KMS-11 (cell line): ENCODE data around the gene MBD6.

Experiments used
- H2AFZ ChIP-seq: fragments of 200-600 bp; sonication (generic); 2 replicates; pipeline ENCODE4 v1.6.1; 2016; ENCODE audit warnings: antibody characterized with exemption, mixed run types, low read depth
- H3K27ac ChIP-seq: fragments of 200-600 bp; sonication (generic); 2 replicates; pipeline ENCODE4 v1.6.1; 2016; ENCODE audit warnings: mild to moderate bottlenecking, mixed run types
- H3K27me3 ChIP-seq: fragments of 200-600 bp; sonication (generic); 2 replicates; pipeline ENCODE4 v1.6.1; 2017; ENCODE audit warnings: mild to moderate bottlenecking, low read depth, mixed run types, moderate library complexity; ENCODE audit not compliant: insufficient read depth
- H3K36me3 ChIP-seq: fragments of 200-600 bp; sonication (generic); 2 replicates; pipeline ENCODE4 v1.6.1; 2017; ENCODE audit warnings: mild to moderate bottlenecking, mixed run types; ENCODE audit not compliant: insufficient read depth
- H3K4me1 ChIP-seq: fragments of 200-600 bp; sonication (generic); 2 replicates; pipeline ENCODE4 v1.6.1; 2016; ENCODE audit warnings: mild to moderate bottlenecking, low read depth, mixed run types; ENCODE audit not compliant: poor library complexity, severe bottlenecking
- H3K4me2 ChIP-seq: fragments of 200-600 bp; sonication (generic); 2 replicates; pipeline ENCODE4 v1.7.0; 2016; ENCODE audit warnings: mild to moderate bottlenecking, mixed run types
- H3K4me3 ChIP-seq: fragments of 200-600 bp; sonication (generic); IDR thresholded peaks from 2 replicates; pipeline ENCODE4 v1.6.1; 2017; ENCODE audit warnings: low read depth, low read length, mixed read lengths; ENCODE audit not compliant: insufficient read depth
- H3K79me2 ChIP-seq: fragments of 200-600 bp; sonication (generic); 2 replicates; pipeline ENCODE4 v1.6.1; 2016; ENCODE audit warnings: low read depth, mixed run types; ENCODE audit not compliant: insufficient read depth
- H3K9ac ChIP-seq: fragments of 200-600 bp; sonication (generic); 2 replicates; pipeline ENCODE4 v1.6.1; 2016; ENCODE audit warnings: mild to moderate bottlenecking, mixed run types
- H4K20me1 ChIP-seq: fragments of 200-600 bp; sonication (generic); 2 replicates; pipeline ENCODE4 v1.6.1; 2016; ENCODE audit warnings: mild to moderate bottlenecking, mixed run types; ENCODE audit not compliant: insufficient read depth
- TF ChIP-seq, protein P1 (sequence below): fragments of 200-600 bp; sonication (generic); conservative IDR thresholded peaks from 2 replicates; pipeline ENCODE4 v1.6.1; 2017; ENCODE audit warnings: low read depth, mild to moderate bottlenecking, antibody characterized with exemption, low read length, moderate library complexity, mixed read lengths

Gene MBD6

DNA sequence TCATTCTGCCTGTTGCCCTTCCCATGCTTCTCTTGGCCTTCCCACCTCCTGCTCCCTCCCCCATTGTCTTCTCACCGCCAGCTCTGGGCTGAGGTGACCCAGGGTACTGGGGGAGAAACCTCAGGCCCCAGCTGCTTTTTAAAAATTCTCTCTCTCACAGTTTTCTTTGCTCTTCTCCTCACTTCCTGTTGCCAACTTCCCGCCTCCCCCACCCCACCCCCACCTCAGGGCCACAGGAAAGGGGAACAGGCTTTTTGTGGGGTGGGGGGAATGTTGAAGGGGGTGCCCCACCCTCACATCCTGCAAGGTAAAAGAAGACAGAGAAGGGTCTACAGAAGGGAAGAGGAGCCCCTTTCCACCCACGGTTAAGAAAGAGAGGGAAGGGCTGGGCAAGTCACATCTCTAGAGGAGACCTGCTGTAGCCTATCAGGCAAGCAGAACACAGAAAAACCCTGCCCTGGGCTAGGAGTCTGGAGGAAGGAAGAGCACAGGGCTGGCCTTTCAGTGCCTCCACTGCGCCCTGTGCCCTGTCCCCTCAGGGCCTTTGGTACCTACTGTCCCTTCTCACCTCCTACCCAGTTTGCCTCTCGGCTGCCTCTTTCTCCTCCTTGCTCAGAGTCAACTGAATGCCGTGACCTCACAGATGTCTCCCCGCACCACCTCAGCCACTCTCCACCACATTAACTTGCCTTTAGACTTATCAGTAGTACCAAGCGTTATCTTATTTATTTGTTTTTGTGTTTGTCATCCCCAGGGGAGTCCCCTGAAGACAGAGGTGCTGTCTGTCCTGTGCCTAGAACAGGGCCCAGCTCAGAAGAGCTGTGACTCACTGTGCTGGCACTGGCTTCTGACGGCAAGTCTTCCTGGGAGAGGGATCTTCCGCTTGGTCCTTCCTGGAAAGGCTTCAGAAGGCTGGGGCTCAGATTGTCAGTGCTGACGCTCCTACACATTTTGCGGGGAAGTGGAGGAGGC is 44.6 kb upstream of the MBD6 start:
- H4K20me1 ChIP-seq, result no peaks in the 10 kb centered on the region
- no peak overlapping the region for H3K27ac ChIP-seq
- no peaks in the 10 kb centered on the region for H3K36me3 ChIP-seq
- no peaks in the 10 kb centered on the region for H3K79me2 ChIP-seq
- H2AFZ ChIP-seq, result 0 out of 2 replicates have a peak overlapping the region, but pooled peaks have one; percentile 16
- peaks cover 9% of the 10 kb centered on the region for H3K4me1 ChIP-seq
- H3K4me2 ChIP-seq, result no peak overlapping the region
- no peak overlapping the region for H3K4me3 ChIP-seq
- peaks cover 42% of the 10 kb centered on the region for H3K27me3 ChIP-seq
- TF ChIP-seq, protein P1, sequence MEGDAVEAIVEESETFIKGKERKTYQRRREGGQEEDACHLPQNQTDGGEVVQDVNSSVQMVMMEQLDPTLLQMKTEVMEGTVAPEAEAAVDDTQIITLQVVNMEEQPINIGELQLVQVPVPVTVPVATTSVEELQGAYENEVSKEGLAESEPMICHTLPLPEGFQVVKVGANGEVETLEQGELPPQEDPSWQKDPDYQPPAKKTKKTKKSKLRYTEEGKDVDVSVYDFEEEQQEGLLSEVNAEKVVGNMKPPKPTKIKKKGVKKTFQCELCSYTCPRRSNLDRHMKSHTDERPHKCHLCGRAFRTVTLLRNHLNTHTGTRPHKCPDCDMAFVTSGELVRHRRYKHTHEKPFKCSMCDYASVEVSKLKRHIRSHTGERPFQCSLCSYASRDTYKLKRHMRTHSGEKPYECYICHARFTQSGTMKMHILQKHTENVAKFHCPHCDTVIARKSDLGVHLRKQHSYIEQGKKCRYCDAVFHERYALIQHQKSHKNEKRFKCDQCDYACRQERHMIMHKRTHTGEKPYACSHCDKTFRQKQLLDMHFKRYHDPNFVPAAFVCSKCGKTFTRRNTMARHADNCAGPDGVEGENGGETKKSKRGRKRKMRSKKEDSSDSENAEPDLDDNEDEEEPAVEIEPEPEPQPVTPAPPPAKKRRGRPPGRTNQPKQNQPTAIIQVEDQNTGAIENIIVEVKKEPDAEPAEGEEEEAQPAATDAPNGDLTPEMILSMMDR, result no peak
- no peak overlapping the region for H3K9ac ChIP-seq

DNA sequence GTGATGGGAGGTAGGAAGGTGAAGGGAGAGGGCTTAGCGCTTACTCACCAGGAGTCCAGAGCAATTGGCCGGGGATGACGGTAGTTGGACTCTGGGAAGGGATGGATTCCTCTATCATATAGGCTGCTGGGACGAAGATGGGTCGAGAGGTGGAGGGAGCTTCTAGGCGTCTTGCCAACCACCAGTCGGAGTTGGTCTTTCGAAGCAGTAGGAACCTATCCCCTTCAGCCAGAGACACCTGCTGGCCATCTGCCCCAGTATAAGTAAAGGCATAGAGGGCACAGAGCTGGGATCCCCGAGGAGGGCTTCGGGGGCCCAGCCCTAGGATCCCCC is 43.6 kb upstream of the MBD6 start:
- H3K4me1 ChIP-seq, result peaks cover 9% of the 10 kb centered on the region
- no peaks in the 10 kb centered on the region for H4K20me1 ChIP-seq
- TF ChIP-seq, protein P1, result no peak
- H3K27me3 ChIP-seq, result peaks cover 31% of the 10 kb centered on the region
- no peaks in the 10 kb centered on the region for H3K36me3 ChIP-seq
- H2AFZ ChIP-seq, result no peak overlapping the region
- no peak overlapping the region for H3K9ac ChIP-seq
- no peaks in the 10 kb centered on the region for H3K79me2 ChIP-seq
- H3K4me3 ChIP-seq, result no peak overlapping the region
- no peak overlapping the region for H3K27ac ChIP-seq
- no peak overlapping the region for H3K4me2 ChIP-seq

DNA sequence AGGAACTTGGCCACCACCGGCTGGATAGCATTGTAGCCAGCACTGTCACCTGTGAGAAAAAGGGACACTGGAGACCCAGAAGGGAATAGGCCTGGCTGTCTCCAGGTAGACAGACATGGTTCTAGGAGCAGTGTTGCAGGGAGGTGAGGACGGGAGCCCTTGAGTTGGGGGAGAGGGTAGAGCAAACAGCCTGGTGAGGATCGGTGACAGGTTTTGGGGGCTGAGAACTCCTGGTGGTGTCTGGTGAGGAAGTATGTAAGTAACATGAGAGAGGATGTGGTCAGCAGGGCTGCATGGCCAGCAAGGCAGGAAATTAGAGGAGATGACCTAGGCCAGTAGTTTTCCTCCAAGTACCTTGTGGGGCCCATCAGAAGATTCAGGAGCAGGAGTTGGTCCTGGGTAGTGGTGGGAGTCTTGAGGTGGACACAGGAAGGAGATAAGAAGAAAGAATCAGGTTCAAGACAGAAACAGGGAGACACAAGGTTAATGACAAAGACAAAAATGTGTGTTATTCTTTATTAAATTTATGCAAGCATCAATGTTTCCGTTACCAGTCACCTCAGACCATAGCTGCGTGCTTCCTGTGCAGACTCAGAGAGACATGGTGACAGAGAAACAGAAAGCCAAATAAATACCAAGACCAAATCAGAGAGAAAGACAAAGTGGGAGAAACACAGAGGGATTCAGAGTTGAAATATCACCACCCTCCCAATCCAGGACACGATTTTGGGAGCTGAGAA is 43.1 kb upstream of the MBD6 start, which contains the start of gene ARHGAP9:
TSS of gene ARHGAP9 (minus strand) at position 491 of the 740 bp plus-strand sequence. CDS start at position 31, 460 bp downstream.
- Histone ChIP-seq H3K27ac (no peak within 1 kb of the TSS), H2AFZ (no peak within 1 kb of the TSS), H3K27me3 (peaks cover 26% of the 10 kb centered on the region), H3K4me2 (no peak within 1 kb of the TSS), H3K79me2 (no peaks in the 10 kb centered on the region), H3K9ac (no peak within 1 kb of the TSS), H3K4me3 (no peak within 1 kb of the TSS), H3K4me1 (peaks cover 9% of the 10 kb centered on the region), H3K36me3 (no peaks in the 10 kb centered on the region), H4K20me1 (no peaks in the 10 kb centered on the region)
- TF ChIP-seq, protein P1, result no peak

DNA sequence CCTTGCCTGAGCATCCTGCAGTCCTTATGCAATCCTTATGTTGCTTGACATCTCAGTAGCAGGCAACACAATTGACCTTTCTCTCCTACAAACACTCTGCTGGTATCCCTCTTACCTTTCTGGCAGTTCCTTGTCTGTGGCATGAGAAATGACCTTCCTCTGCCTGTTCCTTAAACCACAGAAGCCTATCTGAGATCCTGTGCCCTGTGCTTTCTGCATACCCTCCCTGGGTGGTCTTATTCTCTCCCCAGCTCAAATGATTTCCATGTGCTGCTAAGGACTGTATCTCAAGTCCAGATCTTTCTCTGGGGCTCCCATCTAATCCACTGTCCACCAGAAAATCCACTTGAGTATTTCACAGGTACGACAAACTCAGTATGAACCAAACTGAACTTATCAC is 41.0 kb upstream of the MBD6 start:
- no peak overlapping the region for H3K4me3 ChIP-seq
- TF ChIP-seq, protein P1, result no peak
- H3K79me2 ChIP-seq, result no peaks in the 10 kb centered on the region
- H3K4me2 ChIP-seq, result no peak overlapping the region
- peaks cover 9% of the 10 kb centered on the region for H3K4me1 ChIP-seq
- no peak overlapping the region for H2AFZ ChIP-seq
- no peak overlapping the region for H3K9ac ChIP-seq
- no peaks in the 10 kb centered on the region for H3K36me3 ChIP-seq
- H3K27ac ChIP-seq, result no peak overlapping the region
- no peaks in the 10 kb centered on the region for H4K20me1 ChIP-seq
- peaks cover 26% of the 10 kb centered on the region for H3K27me3 ChIP-seq
